HG02588 (cell line): ENCODE data around the gene FYCO1.
"Not testable (repeated sequence)": the region's sequence is repeated elsewhere in the genome, so short reads cannot be mapped to it uniquely, and the experiment has no call there.

Experiments
- ATAC-seq: cut with Tn5 transposase; IDR thresholded peaks from one replicate; pipeline ENCODE4 v1.9.1; 2021; ENCODE audit warnings: mild to moderate bottlenecking, moderate library complexity; ENCODE audit not compliant: unreplicated experiment

The FYCO1 gene

GRCh38 chr3:46012246-46012645, 16.6 kb upstream of the FYCO1 start:
- ATAC-seq = no peak

GRCh38 chr3:46010519-46011113, 15.0 kb upstream of the FYCO1 start:
- no peak for ATAC-seq

GRCh38 chr3:46008058-46008457, 12.4 kb upstream of the FYCO1 start:
- ATAC-seq = no peak

GRCh38 chr3:46007280-46007679, 11.7 kb upstream of the FYCO1 start:
- no peak for ATAC-seq

DNA sequence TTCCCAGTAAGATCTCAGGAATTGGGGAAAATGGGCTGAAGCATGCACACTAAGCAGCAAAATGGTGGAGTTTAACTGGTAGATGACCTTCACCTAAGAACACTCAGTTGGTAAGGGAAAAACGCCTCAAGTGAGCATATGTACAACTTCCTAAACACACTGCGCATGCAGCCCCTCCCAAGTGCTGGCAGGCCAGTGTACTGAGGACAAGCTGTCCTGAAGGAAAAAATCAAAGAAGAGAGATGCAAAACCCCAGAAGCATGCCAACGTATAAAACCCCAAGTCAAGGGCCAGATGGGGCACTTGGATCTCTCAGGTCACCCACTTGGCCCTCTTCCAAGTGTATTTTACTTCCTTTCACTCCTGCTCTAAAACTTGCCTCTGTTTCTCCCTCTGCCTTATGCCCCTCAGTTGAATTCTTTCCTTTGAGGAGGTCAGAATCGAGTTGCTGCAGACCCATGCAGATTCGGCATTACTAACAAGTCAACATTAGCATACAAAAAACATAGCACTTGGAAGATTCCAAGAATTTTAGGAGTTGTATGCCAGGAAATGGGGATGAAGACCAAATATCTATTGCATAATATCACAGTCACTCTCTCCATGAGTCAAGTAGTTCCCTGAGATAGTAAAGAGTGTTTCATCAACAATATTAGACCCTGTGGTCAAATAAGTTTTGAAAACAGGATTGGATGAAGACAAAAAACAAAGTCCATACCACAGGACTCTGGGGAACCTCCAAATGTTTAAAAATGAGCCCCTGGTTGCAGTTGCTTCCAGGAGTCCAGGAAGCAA, 10.8 kb upstream of the FYCO1 start:
- ATAC-seq = no peak

GRCh38 chr3:46003706-46004105, 8.1 kb upstream of the FYCO1 start:
- ATAC-seq = not testable (repeated sequence)

DNA sequence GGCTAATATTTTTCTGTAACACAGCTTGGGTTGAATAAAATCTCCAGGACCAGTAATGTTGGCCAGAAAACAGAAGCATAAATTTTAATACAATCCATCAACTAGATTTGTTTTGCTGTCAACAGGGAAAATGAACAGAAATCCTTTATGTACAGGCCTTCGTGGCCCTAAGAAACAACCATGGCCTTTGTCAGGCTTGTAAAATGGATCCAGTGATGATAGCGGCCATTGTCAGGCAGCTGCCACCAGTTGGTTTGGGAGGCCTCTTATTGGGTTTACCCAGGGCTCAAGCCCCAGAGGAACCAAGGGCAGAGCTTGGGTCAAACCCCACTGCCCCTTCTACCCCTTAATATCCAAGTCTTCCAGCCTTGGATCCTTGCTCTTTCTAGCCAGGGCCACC, 5.6 kb upstream of the FYCO1 start:
- ATAC-seq = no peak

DNA sequence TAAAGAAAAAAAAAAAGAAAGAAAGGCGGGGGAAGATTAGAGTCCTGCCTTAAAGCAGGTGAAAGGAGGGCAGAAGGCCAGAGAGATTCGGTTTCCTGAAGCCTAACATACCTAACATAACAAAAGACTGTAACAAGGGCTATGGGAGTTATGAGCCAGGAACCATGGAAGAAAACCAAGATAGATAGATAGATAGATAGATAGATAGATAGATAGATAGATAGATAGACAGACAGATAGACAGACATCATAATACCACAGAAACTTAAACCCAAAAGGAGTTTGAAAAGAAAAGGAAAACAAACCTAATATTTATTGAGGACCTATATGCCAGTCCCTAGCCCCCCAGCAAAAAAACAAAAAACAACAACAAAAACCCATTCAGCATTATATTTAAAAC, 2.3 kb upstream of the FYCO1 start:
- ATAC-seq = no peak

DNA sequence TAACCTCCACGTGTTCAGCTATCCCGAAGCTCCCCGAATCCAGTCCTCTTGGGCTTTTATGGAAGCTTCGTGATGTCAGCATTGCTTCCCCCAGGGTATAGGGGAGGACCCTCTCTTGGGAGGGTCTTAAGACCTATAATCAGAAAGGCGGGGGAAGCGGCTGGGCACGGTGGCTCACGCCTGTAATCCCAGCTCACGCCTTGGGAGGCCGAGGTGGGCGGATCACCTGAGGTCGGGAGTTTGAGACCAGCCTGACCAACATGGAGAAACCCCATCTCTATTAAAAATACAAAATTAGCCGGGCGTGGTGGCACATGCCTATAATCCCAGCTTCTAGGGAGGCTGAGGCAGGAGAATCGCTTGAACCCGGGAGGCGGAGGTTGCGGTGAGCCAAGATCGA, 1.9 kb upstream of the FYCO1 start:
- ATAC-seq = not testable (repeated sequence)

- peak; percentile 14 for ATAC-seq
Measured at GRCh38 chr3:45994419-45995235, 997 bp downstream of the FYCO1 start.

DNA sequence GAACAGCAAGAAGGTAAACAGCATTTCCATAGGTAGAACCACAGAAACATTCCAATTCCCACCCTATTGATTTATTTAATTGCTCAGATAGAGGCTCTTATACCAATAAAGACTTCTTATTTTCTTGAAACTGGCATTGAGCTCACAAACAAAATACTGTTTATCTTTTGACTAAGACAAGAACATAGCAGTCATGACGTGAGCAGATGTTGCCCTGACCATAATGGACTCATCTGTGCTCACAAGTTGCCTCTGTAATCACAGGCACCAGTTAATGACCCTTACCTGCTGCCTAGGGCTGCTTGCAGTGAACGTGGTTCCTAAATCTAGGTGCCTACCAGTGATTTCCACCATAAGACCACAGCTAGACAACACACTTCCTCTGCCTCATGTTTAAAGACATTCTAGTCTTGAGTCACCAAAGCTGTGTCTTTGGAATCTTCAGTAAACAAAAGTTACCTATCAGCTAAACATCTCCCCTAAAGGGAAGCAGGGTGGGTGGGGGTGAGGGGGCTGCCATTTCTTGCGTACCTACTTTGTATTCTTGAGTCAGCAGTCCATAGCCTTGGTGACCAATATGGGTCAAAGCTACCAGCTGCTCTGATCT, 2.1 kb downstream of the FYCO1 start:
- no peak for ATAC-seq

DNA sequence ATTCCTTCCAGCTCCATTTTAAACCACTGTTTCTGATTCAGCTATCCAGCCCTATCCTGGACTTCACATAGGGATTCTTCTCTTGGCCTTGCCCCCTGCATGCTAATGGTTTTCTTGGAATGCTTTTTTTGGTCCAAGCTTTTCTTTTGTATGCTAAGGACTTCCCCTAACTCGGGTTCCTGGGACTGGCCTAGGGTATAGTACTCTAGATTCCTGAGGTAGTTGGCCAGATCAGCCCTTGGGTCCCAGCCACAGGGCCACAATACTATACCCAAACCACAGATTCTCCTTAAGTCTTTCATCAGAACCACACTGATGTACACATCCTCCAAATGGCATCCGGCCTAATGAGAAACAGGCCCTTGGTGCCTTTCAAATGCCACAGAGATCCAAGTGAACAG, 2.8 kb downstream of the FYCO1 start:
- ATAC-seq = no peak

DNA sequence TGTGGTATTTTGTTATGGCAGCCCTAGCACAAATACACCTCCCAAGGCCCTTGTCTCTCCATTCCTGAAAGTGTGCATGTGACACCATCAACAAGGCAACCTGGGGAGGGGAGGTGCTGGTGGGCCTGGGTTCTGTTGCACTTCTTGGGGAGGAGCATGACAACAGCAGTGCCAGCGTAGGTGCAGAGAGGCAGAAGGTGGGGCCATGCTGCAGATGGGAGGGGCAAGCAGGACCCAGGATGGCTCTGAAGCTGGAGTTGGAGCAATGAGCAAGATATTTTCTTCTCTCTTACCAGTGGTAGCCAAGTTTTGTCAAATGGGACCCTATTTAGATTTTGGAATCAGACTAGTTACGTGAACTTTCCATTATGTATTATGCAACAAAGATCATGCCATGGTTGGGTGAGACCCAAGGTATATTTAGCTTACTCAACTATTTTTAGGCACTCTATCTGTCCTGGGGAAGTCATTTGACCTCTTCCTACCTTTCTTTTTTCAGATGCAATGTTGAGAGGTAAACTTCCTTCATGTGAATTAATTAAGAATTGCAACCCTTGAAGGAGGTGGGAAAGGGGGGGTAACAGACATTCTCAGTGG, 3.4 kb downstream of the FYCO1 start:
- no peak for ATAC-seq

- ATAC-seq = no peak
Measured at GRCh38 chr3:45991341-45991740, 4.3 kb downstream of the FYCO1 start.

- no peak for ATAC-seq
Measured at GRCh38 chr3:45990181-45990580, 5.4 kb downstream of the FYCO1 start.

DNA sequence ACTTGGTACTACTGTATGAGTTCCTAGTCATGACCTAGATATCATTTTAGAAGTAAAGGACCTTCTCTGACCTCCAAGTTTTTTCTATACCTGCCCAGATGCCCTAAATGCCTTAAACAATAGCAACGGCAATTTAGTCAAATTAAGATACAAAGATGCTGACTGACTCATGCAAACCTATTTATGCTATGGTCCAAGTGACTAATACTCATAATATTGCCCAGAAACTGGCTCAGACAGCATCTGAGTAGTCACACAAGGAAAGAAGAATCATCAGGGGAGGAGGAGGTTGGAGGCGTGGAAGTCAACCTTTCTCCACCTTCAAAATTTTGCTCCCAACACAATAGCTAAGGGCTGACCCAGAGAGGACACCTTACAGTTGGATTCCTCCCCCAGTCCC, 6.8 kb downstream of the FYCO1 start:
- no peak for ATAC-seq

GRCh38 chr3:45988362-45988761, 7.3 kb downstream of the FYCO1 start:
- no peak for ATAC-seq

DNA sequence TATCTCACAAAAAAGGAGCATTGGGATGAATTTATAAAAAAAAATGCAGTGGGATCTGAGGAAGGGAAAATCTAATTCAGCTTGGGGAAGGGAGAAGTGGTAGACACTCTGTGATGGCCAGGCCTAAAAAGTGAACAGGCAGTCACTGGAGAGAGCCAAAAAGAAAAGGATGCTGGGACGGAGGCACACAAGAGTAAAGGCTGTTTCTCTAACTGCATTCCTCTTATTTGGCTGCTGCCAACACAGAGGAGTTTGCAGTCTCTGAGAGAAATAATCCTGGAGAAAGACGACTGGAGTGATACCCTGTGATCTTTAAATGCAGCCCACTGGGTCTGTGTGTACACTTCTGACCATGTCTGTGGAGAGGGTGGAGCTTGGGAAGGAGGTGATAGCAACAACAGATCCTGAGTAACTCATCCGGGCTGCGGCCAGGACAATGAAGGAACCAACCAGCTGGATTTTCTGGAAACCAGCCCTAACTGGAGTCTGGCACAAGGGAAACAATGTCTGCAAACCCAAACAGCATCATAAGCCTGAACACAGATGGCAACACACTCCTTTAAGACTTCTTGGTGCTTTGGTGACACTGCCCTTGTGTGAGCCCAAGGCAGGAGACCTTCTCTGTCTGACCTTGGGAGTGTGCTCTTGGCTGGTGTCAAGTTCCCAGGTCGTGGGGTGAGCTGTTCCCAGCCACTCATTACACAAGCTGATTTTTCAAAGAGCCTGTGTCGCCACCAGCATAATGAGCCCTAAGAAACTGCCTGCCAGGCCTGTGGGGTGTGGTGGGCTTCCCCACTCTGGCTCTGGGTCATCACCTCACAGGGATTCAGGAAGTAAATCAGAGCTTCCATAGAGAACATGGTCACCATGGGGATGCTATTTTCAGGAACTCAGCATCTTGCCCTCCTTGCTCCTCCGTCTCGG, 8.0 kb downstream of the FYCO1 start:
- no peak for ATAC-seq

- ATAC-seq = no peak
Measured at GRCh38 chr3:45986303-45986982, 9.2 kb downstream of the FYCO1 start.
